ENCODE measurements around the gene CPA4.

DNA sequence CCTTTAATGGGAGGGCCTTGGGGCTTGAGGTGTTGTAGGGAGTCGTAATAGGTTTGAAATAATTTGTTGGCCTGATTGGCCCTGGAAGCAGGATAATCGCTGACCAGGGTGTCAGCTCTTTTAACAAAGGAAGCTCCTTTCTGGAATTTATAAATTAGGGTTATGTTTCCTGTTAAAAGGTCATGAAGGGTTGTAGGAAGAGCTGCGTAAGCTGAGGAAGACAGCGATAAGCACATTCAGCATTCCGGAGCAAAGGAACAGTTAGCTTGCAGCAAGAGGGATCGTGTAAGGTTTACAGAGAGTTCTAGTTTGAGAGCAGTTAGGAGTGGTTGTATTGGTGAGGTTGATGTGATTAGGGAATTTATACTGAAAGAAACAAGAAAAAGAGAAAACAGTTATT is 21.3 kb downstream of the CPA4 start:
- TF ChIP-seq, protein P1, sequence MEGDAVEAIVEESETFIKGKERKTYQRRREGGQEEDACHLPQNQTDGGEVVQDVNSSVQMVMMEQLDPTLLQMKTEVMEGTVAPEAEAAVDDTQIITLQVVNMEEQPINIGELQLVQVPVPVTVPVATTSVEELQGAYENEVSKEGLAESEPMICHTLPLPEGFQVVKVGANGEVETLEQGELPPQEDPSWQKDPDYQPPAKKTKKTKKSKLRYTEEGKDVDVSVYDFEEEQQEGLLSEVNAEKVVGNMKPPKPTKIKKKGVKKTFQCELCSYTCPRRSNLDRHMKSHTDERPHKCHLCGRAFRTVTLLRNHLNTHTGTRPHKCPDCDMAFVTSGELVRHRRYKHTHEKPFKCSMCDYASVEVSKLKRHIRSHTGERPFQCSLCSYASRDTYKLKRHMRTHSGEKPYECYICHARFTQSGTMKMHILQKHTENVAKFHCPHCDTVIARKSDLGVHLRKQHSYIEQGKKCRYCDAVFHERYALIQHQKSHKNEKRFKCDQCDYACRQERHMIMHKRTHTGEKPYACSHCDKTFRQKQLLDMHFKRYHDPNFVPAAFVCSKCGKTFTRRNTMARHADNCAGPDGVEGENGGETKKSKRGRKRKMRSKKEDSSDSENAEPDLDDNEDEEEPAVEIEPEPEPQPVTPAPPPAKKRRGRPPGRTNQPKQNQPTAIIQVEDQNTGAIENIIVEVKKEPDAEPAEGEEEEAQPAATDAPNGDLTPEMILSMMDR (IDR thresholded peaks at IDR 0.05): no peak
- no peak for TF ChIP-seq ZFX (IDR thresholded peaks at IDR 0.05; ENCODE audit: borderline replicate concordance)

Data from 22Rv1 (cell line).